Upper lobe of left lung (tissue), 6 donors: ENCODE data around the gene THRSP. TPM values are rescaled to one million over a fixed set of nuclear protein-coding genes. Genes with fewer than 3 reads are reported as not detected.
"Not testable (repeated sequence)": the region's sequence is repeated elsewhere in the genome, so short reads cannot be mapped to it uniquely, and the experiment has no call there.

ENCODE experiments used
- ATAC-seq, 2 donors: fragments of 200-7000 bp; cut with Tn5 transposase; one replicate each; pipeline ENCODE4 v1.9.1; 2022; ENCODE audit warnings: mild to moderate bottlenecking in 2 of 2, moderate library complexity in 2 of 2; ENCODE audit not compliant: low FRiP score in 2 of 2
- DNase-seq, 2 donors: peaks; one replicate each; pipeline ENCODE4 v3.0.0-alpha.2; 2019 to 2020
- H3K27ac ChIP-seq, 4 donors: fragments of 200-600 bp; sonication (generic); one replicate each; pipeline ENCODE4 v1.5.1; 2016 to 2019
- H3K27me3 ChIP-seq, 4 donors: fragments of 200-600 bp; sonication (generic); one replicate each; pipeline ENCODE4 v1.5.1; 2017 to 2019
- H3K36me3 ChIP-seq, 4 donors: fragments of 200-600 bp; sonication (generic); one replicate each; pipeline ENCODE4 v1.5.1; 2016 to 2019
- H3K4me1 ChIP-seq, 4 donors: fragments of 200-600 bp; sonication (generic); one replicate each; pipeline ENCODE4 v1.5.1; 2018 to 2019
- H3K4me3 ChIP-seq, 4 donors: fragments of 200-600 bp; sonication (generic); one replicate each; pipeline ENCODE4 v1.5.1; 2017 to 2019; ENCODE audit warnings: mild to moderate bottlenecking in 2 of 4, moderate library complexity in 1 of 4
- H3K9me3 ChIP-seq, 4 donors: fragments of 200-600 bp; sonication (generic); one replicate each; pipeline ENCODE4 v1.5.1; 2018 to 2019
- CTCF ChIP-seq, 6 experiments: fragments of 450-650 bp in 4 of 6; fragments of 200-600 bp in 2 of 6; sonication (generic) in 2 of 6; IDR thresholded peaks; one replicate each; pipeline ENCODE4 v1.5.1; 2016 to 2019; ENCODE audit warnings: antibody characterized with exemption in 6 of 6
- EP300 ChIP-seq, 4 donors: sonication (generic); formaldehyde crosslinking; IDR thresholded peaks; one replicate each; pipeline ENCODE4 v1.5.1; 2017; ENCODE audit warnings: antibody characterized with exemption in 4 of 4, control low read depth in 2 of 4
- POLR2A ChIP-seq, 4 donors: fragments of 450-650 bp; IDR thresholded peaks; one replicate each; pipeline ENCODE4 v1.5.1; 2016 to 2017; ENCODE audit warnings: antibody characterized with exemption in 4 of 4, mild to moderate bottlenecking in 2 of 4
- POLR2AphosphoS5 ChIP-seq, 2 donors: sonication (generic); formaldehyde crosslinking; IDR thresholded peaks; one replicate each; pipeline ENCODE4 v1.5.1; 2017; ENCODE audit warnings: antibody characterized with exemption in 2 of 2
- WGBS, 2 donors: methylation state at CpG; one replicate each; pipeline ENCODE4 v1.1.5; 2017 to 2018; 5-methylcytosine and 5-hydroxymethylcytosine counted together
- total RNA-seq, 6 donors: library from RNA; depleted of rRNA in 4 of 6; stranded (reverse); fragments of >200 nt in 4 of 6; gene quantifications; one replicate each; pipeline versions ENCODE4 v1.1.0 to v1.2.1, GENCODE V29; 2016 to 2021
- donor health status: DM: no; HTN: no; CAD: no; lungs with moderate emphysema.
- donor health status: DM: no; HTN: yes; CAD: no; lungs with severe emphysema.

THRSP gene
- total RNA-seq, 6 donors from 2014 or later, result 0.17 TPM; not detected in 5

- no peak for TF ChIP-seq POLR2AphosphoS5 (IDR thresholded peaks at IDR 0.05)
- TF ChIP-seq POLR2A (IDR thresholded peaks at IDR 0.05), result no peak
- WGBS, 2 donors, result 83% methylated on average over 8 of the region's 8 CpGs
- no peaks in the 10 kb centered on the region for H3K27me3 ChIP-seq
- no peaks in the 10 kb centered on the region for H3K36me3 ChIP-seq
- no peaks in the 10 kb centered on the region for H3K9me3 ChIP-seq
- DNase-seq, result no peak
- H3K4me1 ChIP-seq, result peaks cover 13 to 20% (median 14%) of the 10 kb centered on the region in 4 donors
- no peak for ATAC-seq
- H3K27ac ChIP-seq, result no peak overlapping the region
- no peak overlapping the region for H3K4me3 ChIP-seq
Measured at GRCh38 chr11:78049348-78049747, 14.3 kb upstream of the THRSP start.

GRCh38 chr11:78050964-78051831 lies 12.5 kb upstream of the THRSP start:
- WGBS, 2 donors, result 81 to 82% methylated on average over 6 of the region's 6 CpGs
- H3K27ac ChIP-seq, result no peak overlapping the region

GRCh38 chr11:78054971-78055370 lies 8.7 kb upstream of the THRSP start:
- H3K4me3 ChIP-seq, result no peak overlapping the region
- no peak overlapping the region for H3K27ac ChIP-seq
- peaks cover 0 to 5% (median 0%) of the 10 kb centered on the region in 4 donors for H3K4me1 ChIP-seq
- 84 to 88% methylated on average over 4 of the region's 4 CpGs for WGBS, 2 donors
- TF ChIP-seq POLR2AphosphoS5 (IDR thresholded peaks at IDR 0.05) (no peak), CTCF (IDR thresholded peaks at IDR 0.05) (no peak), EP300 (IDR thresholded peaks at IDR 0.05) (no peak), POLR2A (IDR thresholded peaks at IDR 0.05) (no peak)
- DNase-seq (no peak), ATAC-seq (no peak)
- H3K27me3 ChIP-seq, result no peaks in the 10 kb centered on the region
- H3K9me3 ChIP-seq, result no peaks in the 10 kb centered on the region
- H3K36me3 ChIP-seq, result no peaks in the 10 kb centered on the region

More at GRCh38 chr11:78050964-78051831, 12.5 kb upstream of the THRSP start:
- DNase-seq (no peak), ATAC-seq (no peak)
- Histone ChIP-seq H3K9me3 (no peaks in the 10 kb centered on the region), H3K4me1 (peaks cover 0 to 8% (median 1%) of the 10 kb centered on the region in 4 donors), H3K4me3 (no peak overlapping the region), H3K27me3 (no peaks in the 10 kb centered on the region), H3K36me3 (no peaks in the 10 kb centered on the region)
- no peak for TF ChIP-seq POLR2A (IDR thresholded peaks at IDR 0.05)
- no peak for TF ChIP-seq CTCF (IDR thresholded peaks at IDR 0.05)
- no peak for TF ChIP-seq EP300 (IDR thresholded peaks at IDR 0.05)
- no peak for TF ChIP-seq POLR2AphosphoS5 (IDR thresholded peaks at IDR 0.05)

GRCh38 chr11:78056093-78056492 lies 7.6 kb upstream of the THRSP start:
- TF ChIP-seq POLR2AphosphoS5 (IDR thresholded peaks at IDR 0.05), result no peak
- no peak for TF ChIP-seq CTCF (IDR thresholded peaks at IDR 0.05)
- no peak for TF ChIP-seq POLR2A (IDR thresholded peaks at IDR 0.05)
- no peak for TF ChIP-seq EP300 (IDR thresholded peaks at IDR 0.05)
- Histone ChIP-seq H3K27ac (no peak overlapping the region), H3K4me3 (no peak overlapping the region), H3K4me1 (peaks cover 0 to 7% (median 1%) of the 10 kb centered on the region in 4 donors), H3K9me3 (no peaks in the 10 kb centered on the region), H3K27me3 (no peaks in the 10 kb centered on the region), H3K36me3 (no peaks in the 10 kb centered on the region)
- no peak for ATAC-seq
- no peak for DNase-seq
- 82 to 88% methylated on average over 3 of the region's 3 CpGs for WGBS, 2 donors

GRCh38 chr11:78057462-78058055 lies 6.1 kb upstream of the THRSP start:
- 86 to 94% methylated on average over 9 to 10 of the region's 10 CpGs for WGBS, 2 donors
- Histone ChIP-seq H3K27ac (no peak overlapping the region), H3K27me3 (no peaks in the 10 kb centered on the region), H3K4me3 (no peak overlapping the region), H3K4me1 (peaks cover 0 to 5% (median 2%) of the 10 kb centered on the region in 4 donors), H3K36me3 (no peaks in the 10 kb centered on the region), H3K9me3 (no peaks in the 10 kb centered on the region)
- TF ChIP-seq POLR2AphosphoS5 (IDR thresholded peaks at IDR 0.05) (no peak), EP300 (IDR thresholded peaks at IDR 0.05) (no peak), CTCF (IDR thresholded peaks at IDR 0.05) (no peak), POLR2A (IDR thresholded peaks at IDR 0.05) (no peak)
- no peak for DNase-seq
- peak in 1 of 2 donors; percentile 50 for ATAC-seq

- not testable (repeated sequence) for H3K36me3 ChIP-seq, H3K4me3 ChIP-seq, H3K9me3 ChIP-seq, H3K27ac ChIP-seq, ATAC-seq, DNase-seq, H3K27me3 ChIP-seq, H3K4me1 ChIP-seq
- WGBS, 2 donors, result 93 to 100% methylated on average over 9 of the region's 9 CpGs
Measured at GRCh38 chr11:78059749-78060328, 3.8 kb upstream of the THRSP start.
